GM19467 (cell line): ENCODE measurements around the gene PROK1.
"Not testable (repeated sequence)": the region's sequence is repeated elsewhere in the genome, so short reads cannot be mapped to it uniquely, and the experiment has no call there.

Source experiments
- ATAC-seq: cut with Tn5 transposase; IDR thresholded peaks from one replicate; pipeline ENCODE4 v1.9.1; 2021; ENCODE audit warnings: mild to moderate bottlenecking, moderate library complexity; ENCODE audit not compliant: unreplicated experiment

The PROK1 gene

GRCh38 chr1:110433213-110433612, 17.7 kb upstream of the PROK1 start:
- no peak for ATAC-seq

- no peak for ATAC-seq
Observed at GRCh38 chr1:110433803-110434202, 17.1 kb upstream of the PROK1 start.

GRCh38 chr1:110434946-110435345, 16.0 kb upstream of the PROK1 start:
- ATAC-seq = no peak

GRCh38 chr1:110436635-110437034, 14.3 kb upstream of the PROK1 start:
- no peak for ATAC-seq

- ATAC-seq = not testable (repeated sequence)
Observed at GRCh38 chr1:110437645-110438299, 13.2 kb upstream of the PROK1 start.

- ATAC-seq = no peak
Observed at GRCh38 chr1:110438893-110439292, 12.1 kb upstream of the PROK1 start.

- ATAC-seq = not testable (repeated sequence)
Observed at GRCh38 chr1:110439873-110440272, 11.1 kb upstream of the PROK1 start.

GRCh38 chr1:110440877-110441276, 10.1 kb upstream of the PROK1 start:
- ATAC-seq = no peak

GRCh38 chr1:110441888-110442287, 9.1 kb upstream of the PROK1 start:
- ATAC-seq = no peak

- no peak for ATAC-seq
Observed at GRCh38 chr1:110443451-110443850, 7.5 kb upstream of the PROK1 start.

- no peak for ATAC-seq
Observed at GRCh38 chr1:110444561-110444960, 6.4 kb upstream of the PROK1 start.

- ATAC-seq = no peak
Observed at GRCh38 chr1:110449661-110450651, 993 bp upstream of the PROK1 start.

GRCh38 chr1:110452330-110452729, 1.4 kb downstream of the PROK1 start:
- no peak for ATAC-seq

- ATAC-seq = no peak
Observed at GRCh38 chr1:110453829-110454228, 2.9 kb downstream of the PROK1 start.

GRCh38 chr1:110454328-110454727, 3.4 kb downstream of the PROK1 start:
- ATAC-seq = no peak

GRCh38 chr1:110455151-110455550, 4.2 kb downstream of the PROK1 start:
- ATAC-seq = no peak

- no peak for ATAC-seq
Observed at GRCh38 chr1:110457206-110457605, 6.3 kb downstream of the PROK1 start.

GRCh38 chr1:110460253-110461220, 9.6 kb downstream of the PROK1 start:
- no peak for ATAC-seq

- no peak for ATAC-seq
Observed at GRCh38 chr1:110462093-110462492, 11.1 kb downstream of the PROK1 start.

- no peak for ATAC-seq
Observed at GRCh38 chr1:110462964-110463363, 12.0 kb downstream of the PROK1 start.

- ATAC-seq = no peak
Observed at GRCh38 chr1:110463725-110464124, 12.8 kb downstream of the PROK1 start.
